Right atrium auricular region (tissue), 2 donors: Measurements from ENCODE around the gene GPR3. TPM values are rescaled to one million over a fixed set of nuclear protein-coding genes. Genes with fewer than 3 reads are reported as not detected.
A peak's percentile ranks its signal among the peaks of the same experiment; 100 is the strongest.

Source experiments
- DNase-seq: peaks from one replicate; pipeline ENCODE4 v3.0.0-alpha.2; 2019; ENCODE audit warnings: low spot score
- H3K27ac ChIP-seq, 2 donors: fragments of 200-600 bp; sonication (generic); 1 replicate in 1 of 2; 2 replicates in 1 of 2; pipeline ENCODE4 v1.5.1; 2016 to 2019
- H3K27me3 ChIP-seq, 2 donors: fragments of 200-600 bp; sonication (generic); one replicate each; pipeline versions ENCODE4 v1.5.1 to v1.6.0; 2017 to 2019
- H3K36me3 ChIP-seq: fragments of 200-600 bp; sonication (generic); one replicate; pipeline ENCODE4 v1.5.1; 2016
- H3K4me1 ChIP-seq, 2 donors: fragments of 200-600 bp; sonication (generic); one replicate each; pipeline versions ENCODE4 v1.5.1 to v1.6.0; 2017 to 2019
- H3K4me3 ChIP-seq, 2 donors: fragments of 200-600 bp; sonication (generic); 1 replicate in 1 of 2; 2 replicates in 1 of 2; pipeline ENCODE4 v1.5.1; 2017 to 2019; ENCODE audit warnings: mild to moderate bottlenecking in 1 of 2, moderate library complexity in 1 of 2
- H3K9me3 ChIP-seq, 2 donors: fragments of 200-600 bp; sonication (generic); one replicate each; pipeline ENCODE4 v1.5.1; 2019
- total RNA-seq, 2 donors: library from RNA; depleted of rRNA; stranded (reverse); fragments of >200 nt; gene quantifications; one replicate each; pipeline ENCODE4 v1.1.0, GENCODE V29; 2016
- TF ChIP-seq, protein P1 (sequence below), 2 donors: fragments of 200-600 bp; sonication (generic); IDR thresholded peaks; one replicate each; pipeline ENCODE4 v1.5.1; 2019; ENCODE audit warnings: antibody characterized with exemption in 2 of 2

Gene GPR3
- total RNA-seq, 2 donors from 2014 or later, result 2.9 to 4.4 TPM

DNA sequence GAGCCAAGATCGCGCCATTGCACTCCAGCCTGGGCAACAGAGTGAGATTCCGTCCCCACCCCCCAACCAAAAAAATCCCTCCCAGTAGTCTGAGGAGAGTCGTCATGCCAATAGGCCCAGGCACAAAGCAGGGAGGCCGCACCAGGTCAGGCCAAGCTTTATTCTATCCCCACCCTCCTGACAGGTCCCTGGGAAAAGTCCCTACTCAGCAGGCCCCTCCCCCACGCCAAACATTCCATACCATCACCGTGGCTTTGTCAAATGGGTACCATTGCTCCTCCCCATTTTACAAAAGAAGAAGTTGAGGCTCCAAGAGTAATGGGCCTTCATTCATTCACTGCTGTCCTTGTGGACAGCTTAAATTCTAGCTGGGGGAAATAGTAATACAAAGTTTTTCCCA is 5.3 kb downstream of the GPR3 start:
- no peaks in the 10 kb centered on the region for H3K9me3 ChIP-seq
- H3K27ac ChIP-seq, result peak overlapping the region in 1 of 2 donors; percentile 40
- peaks cover 0 to 55% of the 10 kb centered on the region in 2 donors for H3K4me1 ChIP-seq
- TF ChIP-seq, protein P1, sequence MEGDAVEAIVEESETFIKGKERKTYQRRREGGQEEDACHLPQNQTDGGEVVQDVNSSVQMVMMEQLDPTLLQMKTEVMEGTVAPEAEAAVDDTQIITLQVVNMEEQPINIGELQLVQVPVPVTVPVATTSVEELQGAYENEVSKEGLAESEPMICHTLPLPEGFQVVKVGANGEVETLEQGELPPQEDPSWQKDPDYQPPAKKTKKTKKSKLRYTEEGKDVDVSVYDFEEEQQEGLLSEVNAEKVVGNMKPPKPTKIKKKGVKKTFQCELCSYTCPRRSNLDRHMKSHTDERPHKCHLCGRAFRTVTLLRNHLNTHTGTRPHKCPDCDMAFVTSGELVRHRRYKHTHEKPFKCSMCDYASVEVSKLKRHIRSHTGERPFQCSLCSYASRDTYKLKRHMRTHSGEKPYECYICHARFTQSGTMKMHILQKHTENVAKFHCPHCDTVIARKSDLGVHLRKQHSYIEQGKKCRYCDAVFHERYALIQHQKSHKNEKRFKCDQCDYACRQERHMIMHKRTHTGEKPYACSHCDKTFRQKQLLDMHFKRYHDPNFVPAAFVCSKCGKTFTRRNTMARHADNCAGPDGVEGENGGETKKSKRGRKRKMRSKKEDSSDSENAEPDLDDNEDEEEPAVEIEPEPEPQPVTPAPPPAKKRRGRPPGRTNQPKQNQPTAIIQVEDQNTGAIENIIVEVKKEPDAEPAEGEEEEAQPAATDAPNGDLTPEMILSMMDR (IDR thresholded peaks at IDR 0.05), result no peak
- no peak for DNase-seq
- H3K36me3 ChIP-seq, result no peaks in the 10 kb centered on the region
- H3K27me3 ChIP-seq, result no peaks in the 10 kb centered on the region
- no peak overlapping the region for H3K4me3 ChIP-seq

DNA sequence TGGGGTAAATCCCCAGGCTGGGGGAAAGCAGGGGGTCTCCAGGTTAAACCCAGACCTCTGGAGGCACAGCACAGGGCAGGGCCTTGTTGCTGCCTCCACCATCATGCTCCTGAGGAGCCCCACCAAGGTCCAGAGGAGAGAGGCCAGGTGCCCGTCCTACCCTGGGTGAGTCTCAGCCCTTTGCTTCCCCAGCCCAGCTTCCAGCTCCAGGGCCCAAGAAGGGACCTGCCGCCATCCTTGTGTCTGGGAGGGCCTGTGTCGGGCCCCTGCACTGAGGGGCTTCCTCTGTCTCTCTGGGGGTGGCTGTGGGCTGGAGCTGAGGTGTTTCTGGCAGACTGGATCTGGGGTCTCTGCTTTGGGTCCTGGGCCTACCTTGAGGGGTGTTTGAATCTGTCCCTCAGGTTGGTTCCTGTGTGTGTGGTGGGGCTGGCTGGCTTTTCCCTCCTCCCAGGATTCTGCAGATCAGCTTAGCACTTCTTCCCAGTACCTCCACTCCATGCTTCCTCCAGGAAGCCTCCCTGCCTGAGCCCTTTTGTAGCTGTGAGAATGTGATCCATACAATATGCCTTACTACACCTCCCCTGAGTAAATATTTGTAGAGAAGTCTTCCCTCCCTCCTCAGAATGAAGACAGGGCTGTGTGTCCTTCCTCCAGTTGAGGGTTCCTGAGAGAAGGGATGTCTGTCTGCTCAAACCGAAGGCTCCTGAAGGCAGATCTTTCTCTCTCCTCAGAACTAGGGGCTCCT is 6.2 kb downstream of the GPR3 start:
- no peak overlapping the region for H3K27ac ChIP-seq
- H3K27me3 ChIP-seq, result no peaks in the 10 kb centered on the region
- DNase-seq, result no peak
- no peak overlapping the region for H3K4me3 ChIP-seq
- TF ChIP-seq, protein P1 (IDR thresholded peaks at IDR 0.05), result no peak
- H3K9me3 ChIP-seq, result no peaks in the 10 kb centered on the region
- no peaks in the 10 kb centered on the region for H3K36me3 ChIP-seq
- H3K4me1 ChIP-seq, result peaks cover 0 to 59% of the 10 kb centered on the region in 2 donors

DNA sequence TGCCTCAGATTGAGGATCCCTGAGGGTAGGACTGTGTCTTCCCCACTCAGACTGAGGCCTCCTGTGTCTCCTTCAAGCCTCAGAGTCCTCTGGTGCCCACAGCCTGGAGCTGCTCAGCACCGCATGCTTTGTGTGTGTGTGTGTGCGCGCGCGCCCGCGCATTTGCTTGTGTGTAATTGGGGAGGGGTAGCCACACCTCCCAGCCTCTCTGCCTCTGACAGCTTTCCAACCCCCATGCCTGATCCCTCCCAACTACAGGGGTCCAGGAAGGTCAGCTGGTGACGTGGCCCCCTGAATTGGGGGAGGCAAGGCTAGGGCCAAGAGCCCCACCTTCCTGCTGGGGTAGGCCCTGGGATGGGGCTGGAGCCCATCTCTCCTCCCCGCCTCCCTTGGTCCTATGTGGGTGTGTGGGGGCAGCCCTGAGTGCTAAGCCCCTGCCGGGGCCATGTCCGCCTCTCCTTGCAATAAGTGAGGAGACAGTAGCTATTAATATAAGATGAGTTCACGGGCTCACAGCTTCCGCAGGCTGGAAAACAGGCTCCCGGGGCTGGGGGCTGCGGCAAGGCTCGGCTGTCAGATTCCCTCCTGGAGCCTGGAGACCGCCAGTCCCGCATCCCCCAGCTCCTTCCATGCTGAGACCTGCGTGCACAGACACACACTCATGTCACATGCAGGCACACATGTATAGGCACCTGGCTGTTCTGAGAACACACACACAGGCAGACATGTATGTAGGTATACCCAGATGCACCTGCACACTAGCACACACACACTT is 7.0 kb downstream of the GPR3 start:
- Histone ChIP-seq H3K36me3 (no peaks in the 10 kb centered on the region), H3K4me1 (peaks cover 0 to 68% of the 10 kb centered on the region in 2 donors), H3K4me3 (no peak overlapping the region), H3K27ac (peak overlapping the region in 1 of 2 donors; percentile 9), H3K9me3 (no peaks in the 10 kb centered on the region), H3K27me3 (no peaks in the 10 kb centered on the region)
- no peak for DNase-seq
- TF ChIP-seq, protein P1 (IDR thresholded peaks at IDR 0.05), result no peak

DNA sequence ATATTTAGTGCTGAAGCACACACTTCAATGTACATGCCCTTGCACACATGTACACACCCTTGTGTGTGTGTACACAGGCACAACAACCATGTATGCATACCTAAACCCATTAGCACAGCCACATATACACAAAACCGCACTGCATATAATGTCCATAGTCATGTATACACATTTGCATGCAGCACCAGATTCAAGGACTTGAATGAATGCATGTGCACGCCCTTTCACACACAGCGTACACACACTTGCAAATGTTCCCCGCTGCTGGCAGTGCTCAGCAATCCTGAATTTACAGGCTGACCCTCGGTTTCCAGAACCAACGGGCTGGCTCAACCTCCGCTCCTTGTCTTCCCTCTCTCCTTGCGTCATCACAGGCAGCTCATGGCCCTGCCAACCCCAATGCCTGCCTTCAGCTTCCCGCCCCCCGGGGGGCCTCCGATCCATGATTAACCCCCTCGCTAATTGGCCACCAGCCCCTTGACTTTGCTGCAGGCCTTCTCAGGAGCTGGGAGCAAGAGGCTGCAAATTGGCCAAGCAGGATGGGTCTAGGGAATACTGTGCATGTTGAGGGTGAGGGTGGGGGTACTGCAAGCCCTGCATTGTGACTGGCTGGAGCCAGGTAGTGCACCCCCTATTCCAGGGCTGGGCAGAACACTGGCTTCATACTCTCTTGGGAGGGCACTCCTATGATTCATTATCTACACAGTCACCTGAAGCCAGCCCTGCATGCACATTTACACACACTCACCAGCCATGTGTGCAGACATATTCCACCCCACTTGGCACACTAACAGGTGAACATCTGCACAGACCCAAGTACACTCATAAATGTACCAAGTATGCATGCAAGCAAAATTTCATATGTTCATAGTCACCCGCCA is 7.9 kb downstream of the GPR3 start:
- H3K4me1 ChIP-seq, result peaks cover 0 to 73% of the 10 kb centered on the region in 2 donors
- H3K36me3 ChIP-seq, result no peaks in the 10 kb centered on the region
- no peaks in the 10 kb centered on the region for H3K9me3 ChIP-seq
- TF ChIP-seq, protein P1 (IDR thresholded peaks at IDR 0.05), result no peak
- no peak for DNase-seq
- no peaks in the 10 kb centered on the region for H3K27me3 ChIP-seq
- no peak overlapping the region for H3K4me3 ChIP-seq
- H3K27ac ChIP-seq, result no peak overlapping the region

DNA sequence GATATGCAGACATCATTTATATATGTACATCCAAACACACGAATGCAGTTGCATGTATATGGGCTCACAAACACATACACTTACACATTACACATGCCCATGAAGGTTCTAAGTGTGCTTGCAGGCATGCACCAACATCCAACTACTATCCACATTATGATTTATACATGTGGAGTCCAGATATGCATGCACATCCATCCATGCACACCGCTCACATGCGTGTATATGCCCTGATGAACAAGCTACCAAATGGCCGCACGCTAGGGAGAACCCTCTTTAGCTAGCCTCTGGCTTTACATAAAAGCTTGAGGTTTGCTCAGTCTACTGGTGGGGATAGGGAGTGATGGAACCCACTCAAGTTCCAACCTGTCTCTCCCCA is 8.5 kb downstream of the GPR3 start:
- no peaks in the 10 kb centered on the region for H3K9me3 ChIP-seq
- no peak overlapping the region for H3K27ac ChIP-seq
- H3K36me3 ChIP-seq, result no peaks in the 10 kb centered on the region
- TF ChIP-seq, protein P1 (IDR thresholded peaks at IDR 0.05), result no peak
- DNase-seq, result no peak
- no peak overlapping the region for H3K4me3 ChIP-seq
- peaks cover 0 to 74% of the 10 kb centered on the region in 2 donors for H3K4me1 ChIP-seq
- no peaks in the 10 kb centered on the region for H3K27me3 ChIP-seq
